Thoracic aorta (tissue), 2 donors: ENCODE results near the gene CALY. TPM values are rescaled to one million over a fixed set of nuclear protein-coding genes. Genes with fewer than 3 reads are reported as not detected.

ENCODE experiments used
- ATAC-seq: fragments of 150-250 bp; one replicate; pipeline ENCODE4 v1.8.0; 2017; ENCODE audit warnings: low read depth; ENCODE audit not compliant: insufficient number of reproducible peaks, low FRiP score
- DNase-seq: peaks from one replicate; pipeline ENCODE4 v3.0.0-alpha.2; 2020; ENCODE audit warnings: low spot score
- H3K27ac ChIP-seq, 2 donors: fragments of 200-600 bp; sonication (generic); 1 replicate in 1 of 2; 2 replicates in 1 of 2; pipeline ENCODE4 v1.5.1; 2016; ENCODE audit warnings: mild to moderate bottlenecking in 2 of 2, moderate library complexity in 2 of 2
- H3K27me3 ChIP-seq: fragments of 200-600 bp; sonication (generic); replicated peaks from 2 replicates; pipeline ENCODE4 v1.6.0; 2016; ENCODE audit warnings: mild to moderate bottlenecking; ENCODE audit not compliant: insufficient read depth
- H3K36me3 ChIP-seq: fragments of 200-600 bp; sonication (generic); one replicate; pipeline ENCODE4 v1.5.1; 2016
- H3K4me1 ChIP-seq, 2 donors: fragments of 200-600 bp; sonication (generic); 1 replicate in 1 of 2; 2 replicates in 1 of 2; pipeline versions ENCODE4 v1.5.1 to v1.6.0; 2016; ENCODE audit warnings: low read depth in 2 of 2, mild to moderate bottlenecking in 1 of 2; ENCODE audit not compliant: control insufficient read depth in 1 of 2
- H3K4me3 ChIP-seq: fragments of 200-600 bp; sonication (generic); 2 replicates; pipeline ENCODE4 v1.5.1; 2016; ENCODE audit warnings: mild to moderate bottlenecking
- H3K9me3 ChIP-seq: fragments of 200-600 bp; sonication (generic); 2 replicates; pipeline ENCODE4 v1.5.1; 2016
- total RNA-seq, 2 donors: library from RNA; depleted of rRNA; stranded (reverse); fragments of >200 nt; gene quantifications; one replicate each; pipeline versions ENCODE4 v1.1.0 to v1.2.3, GENCODE V29; 2016
- TF ChIP-seq, protein P1 (sequence below): fragments of 200-600 bp; sonication (generic); IDR thresholded peaks from one replicate; pipeline ENCODE4 v1.5.1; 2019; ENCODE audit warnings: antibody characterized with exemption

CALY gene
- total RNA-seq, 2 donors from 2014 or later, result not detected

DNA sequence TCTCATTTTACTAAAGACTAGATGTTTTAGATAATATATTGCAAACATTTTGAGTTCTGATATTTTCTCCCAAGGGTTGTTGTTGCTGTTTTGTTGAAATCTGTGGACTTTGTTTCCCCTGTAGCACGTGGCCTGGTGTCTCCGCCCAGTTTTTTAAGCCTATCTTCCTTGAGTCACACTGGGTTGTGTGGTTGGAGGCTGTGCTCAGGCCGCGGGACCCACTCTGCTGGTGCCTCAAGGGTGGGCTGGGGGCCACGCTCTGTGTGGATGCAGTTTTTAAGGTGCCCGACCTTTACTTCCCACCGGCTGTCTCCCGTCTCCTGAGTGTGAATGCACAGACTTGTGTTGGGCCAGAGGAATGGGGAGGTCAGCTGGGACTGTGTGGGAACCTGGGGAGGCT lies 6.2 kb upstream of the CALY start:
- Histone ChIP-seq H3K27me3 (no peaks in the 10 kb centered on the region), H3K4me3 (no peak overlapping the region), H3K36me3 (no peaks in the 10 kb centered on the region), H3K27ac (no peak overlapping the region), H3K9me3 (no peaks in the 10 kb centered on the region), H3K4me1 (no peaks in the 10 kb centered on the region)
- ATAC-seq (no peak), DNase-seq (no peak)
- TF ChIP-seq, protein P1, sequence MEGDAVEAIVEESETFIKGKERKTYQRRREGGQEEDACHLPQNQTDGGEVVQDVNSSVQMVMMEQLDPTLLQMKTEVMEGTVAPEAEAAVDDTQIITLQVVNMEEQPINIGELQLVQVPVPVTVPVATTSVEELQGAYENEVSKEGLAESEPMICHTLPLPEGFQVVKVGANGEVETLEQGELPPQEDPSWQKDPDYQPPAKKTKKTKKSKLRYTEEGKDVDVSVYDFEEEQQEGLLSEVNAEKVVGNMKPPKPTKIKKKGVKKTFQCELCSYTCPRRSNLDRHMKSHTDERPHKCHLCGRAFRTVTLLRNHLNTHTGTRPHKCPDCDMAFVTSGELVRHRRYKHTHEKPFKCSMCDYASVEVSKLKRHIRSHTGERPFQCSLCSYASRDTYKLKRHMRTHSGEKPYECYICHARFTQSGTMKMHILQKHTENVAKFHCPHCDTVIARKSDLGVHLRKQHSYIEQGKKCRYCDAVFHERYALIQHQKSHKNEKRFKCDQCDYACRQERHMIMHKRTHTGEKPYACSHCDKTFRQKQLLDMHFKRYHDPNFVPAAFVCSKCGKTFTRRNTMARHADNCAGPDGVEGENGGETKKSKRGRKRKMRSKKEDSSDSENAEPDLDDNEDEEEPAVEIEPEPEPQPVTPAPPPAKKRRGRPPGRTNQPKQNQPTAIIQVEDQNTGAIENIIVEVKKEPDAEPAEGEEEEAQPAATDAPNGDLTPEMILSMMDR, result no peak

DNA sequence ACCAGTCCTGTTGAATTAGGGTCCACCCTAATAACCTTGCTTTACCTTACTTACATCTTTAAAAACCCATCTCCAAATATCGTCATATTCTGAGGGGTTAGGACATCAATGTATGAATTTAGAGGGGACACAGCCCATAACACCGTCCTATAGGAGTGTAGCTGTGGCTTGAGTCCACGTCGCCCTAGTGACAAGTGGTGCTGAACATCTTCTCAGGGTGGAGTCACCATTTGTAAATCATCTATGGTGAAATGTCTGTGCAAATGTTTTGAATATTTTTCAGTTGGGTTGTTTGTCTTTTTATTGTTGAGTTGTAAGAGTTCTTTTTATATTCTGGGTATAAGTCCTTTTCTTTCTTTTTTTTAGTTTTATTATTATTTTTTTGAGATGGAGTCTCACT lies 5.3 kb upstream of the CALY start:
- H3K4me3 ChIP-seq, result no peak overlapping the region
- TF ChIP-seq, protein P1, result no peak
- no peak overlapping the region for H3K27ac ChIP-seq
- no peaks in the 10 kb centered on the region for H3K9me3 ChIP-seq
- no peaks in the 10 kb centered on the region for H3K4me1 ChIP-seq
- no peaks in the 10 kb centered on the region for H3K27me3 ChIP-seq
- H3K36me3 ChIP-seq, result no peaks in the 10 kb centered on the region
- ATAC-seq, result no peak
- DNase-seq, result no peak

DNA sequence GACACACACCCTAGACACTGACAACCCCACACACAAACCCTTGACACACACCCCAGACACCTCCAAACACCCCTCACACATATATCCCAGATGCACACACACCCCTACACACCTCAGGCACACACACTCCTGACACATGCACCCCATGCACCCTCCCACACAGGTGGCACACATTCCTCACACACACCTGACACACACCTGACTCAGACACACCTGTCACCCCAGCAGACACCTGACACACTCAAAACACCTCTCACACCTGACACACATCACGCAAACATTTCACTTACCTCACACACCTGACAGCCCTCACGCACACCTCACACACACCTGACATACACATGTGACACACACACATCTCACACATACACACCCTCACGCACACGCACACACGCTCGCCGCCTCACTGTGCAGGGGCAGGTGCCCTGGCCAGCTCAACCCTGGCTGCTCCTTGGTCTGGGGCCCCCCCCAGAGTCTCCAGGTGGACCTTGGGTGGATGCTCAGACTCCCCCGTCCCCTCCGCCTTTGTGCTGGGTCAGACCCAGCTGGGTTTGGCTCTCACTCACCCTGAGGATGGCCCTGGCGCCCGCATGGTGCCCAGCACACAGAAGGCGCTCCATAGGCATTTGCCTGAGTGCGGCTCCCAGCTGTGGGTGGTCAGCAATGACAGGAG lies 3.1 kb upstream of the CALY start:
- no peak for DNase-seq
- ATAC-seq, result no peak
- no peak overlapping the region for H3K4me3 ChIP-seq
- TF ChIP-seq, protein P1, result no peak
- no peaks in the 10 kb centered on the region for H3K36me3 ChIP-seq
- H3K9me3 ChIP-seq, result no peaks in the 10 kb centered on the region
- peaks cover 17 to 19% of the 10 kb centered on the region in 2 donors for H3K4me1 ChIP-seq
- H3K27me3 ChIP-seq, result peaks cover 6% of the 10 kb centered on the region
- no peak overlapping the region for H3K27ac ChIP-seq

DNA sequence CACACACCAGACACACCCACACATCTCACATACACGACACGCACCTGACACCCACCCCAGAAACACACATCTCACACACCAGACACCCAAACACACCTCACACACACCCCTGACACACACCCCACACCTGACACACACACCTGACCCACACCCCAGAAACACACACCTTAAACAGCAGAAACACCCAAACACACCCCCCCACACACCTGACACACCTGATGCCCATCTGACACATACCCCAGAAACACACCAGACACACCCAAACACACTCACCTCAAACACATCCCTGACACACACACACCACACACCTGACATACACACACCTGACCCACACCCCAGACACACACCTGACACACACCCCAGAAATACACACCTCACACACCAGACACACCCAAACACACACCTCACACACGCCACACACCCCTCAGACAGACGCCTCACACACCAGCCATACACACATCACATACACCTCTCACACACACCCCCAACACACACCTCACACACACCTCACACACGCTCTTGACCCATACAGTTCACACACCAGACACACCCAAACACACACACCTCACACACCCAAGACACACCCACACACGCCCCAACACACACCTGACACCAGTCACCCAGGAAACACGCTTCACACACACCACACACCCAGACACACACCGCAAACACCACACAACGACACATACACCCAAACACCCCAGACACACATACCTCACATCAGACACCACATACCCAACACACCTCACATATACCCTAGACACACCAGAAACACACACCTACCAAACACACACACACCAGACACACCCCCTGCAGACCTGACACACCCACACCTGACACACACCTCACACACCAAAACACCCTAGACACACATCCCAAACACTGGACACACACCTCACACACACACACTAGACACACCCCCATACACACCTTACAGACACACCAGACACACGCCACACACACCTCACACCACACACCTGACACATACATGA lies 1.7 kb upstream of the CALY start:
- peaks cover 17 to 22% of the 10 kb centered on the region in 2 donors for H3K4me1 ChIP-seq
- H3K4me3 ChIP-seq, result no peak overlapping the region
- no peak overlapping the region for H3K27ac ChIP-seq
- no peak for DNase-seq
- TF ChIP-seq, protein P1, result no peak
- H3K9me3 ChIP-seq, result no peaks in the 10 kb centered on the region
- H3K27me3 ChIP-seq, result peaks cover 6% of the 10 kb centered on the region
- ATAC-seq, result no peak
- no peaks in the 10 kb centered on the region for H3K36me3 ChIP-seq

DNA sequence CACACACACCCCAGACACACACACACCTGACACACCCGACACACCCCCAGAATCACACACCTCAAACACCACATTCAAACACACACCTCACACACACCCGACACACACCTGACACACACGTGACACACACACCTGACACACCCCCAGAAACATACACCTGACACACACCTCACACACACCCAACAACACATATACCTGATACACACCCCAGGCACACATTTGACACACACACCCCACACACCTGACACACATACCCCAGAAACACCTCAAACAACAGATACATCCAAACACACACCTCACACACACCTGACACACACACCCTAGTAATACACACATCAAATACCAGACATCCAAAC lies 652 bp upstream of the CALY start:
- no peak for ATAC-seq
- Histone ChIP-seq H3K27me3 (peaks cover 6% of the 10 kb centered on the region), H3K4me3 (no peak overlapping the region), H3K4me1 (peaks cover 17 to 22% of the 10 kb centered on the region in 2 donors), H3K9me3 (no peaks in the 10 kb centered on the region), H3K27ac (no peak overlapping the region), H3K36me3 (no peaks in the 10 kb centered on the region)
- TF ChIP-seq, protein P1, result no peak
- DNase-seq, result no peak
